K562 (cell line): ENCODE data around the gene MPDU1. TPM values are rescaled to one million over a fixed set of nuclear protein-coding genes. Genes with fewer than 3 reads are reported as not detected.
A peak's percentile ranks its signal among the peaks of the same experiment; 100 is the strongest.

ENCODE experiments used
- ARID1B ChIP-seq: fragments of 450-650 bp; IDR thresholded peaks from 2 replicates; pipeline ENCODE4 v1.6.1; 2016; ENCODE audit warnings: antibody characterized with exemption, mild to moderate bottlenecking, inconsistent platforms
- CBFA2T2 ChIP-seq: fragments of 450-650 bp; conservative IDR thresholded peaks from 2 replicates; pipeline ENCODE4 v1.6.1; 2017; ENCODE audit warnings: mild to moderate bottlenecking
- ELF4 ChIP-seq: fragments of 450-650 bp; formaldehyde crosslinking; IDR thresholded peaks from 2 replicates; pipeline ENCODE4 v1.4.0; 2022; ENCODE audit warnings: missing genetic modification characterization
- EP300 ChIP-seq: IDR thresholded peaks from 2 replicates; pipeline ENCODE4 v1.6.1; 2012; ENCODE audit warnings: low read length, improper control_type of control experiment
- GATA2 ChIP-seq: sonication (generic); formaldehyde crosslinking; IDR thresholded peaks from 2 replicates; pipeline ENCODE4 v1.4.0; 2020; ENCODE audit warnings: mild to moderate bottlenecking, missing genetic modification reagents
- NFATC3 ChIP-seq: fragments of 450-650 bp; IDR thresholded peaks from 2 replicates; pipeline ENCODE4 v1.6.1; 2017; ENCODE audit warnings: mild to moderate bottlenecking
- POLR2G ChIP-seq: fragments of 200-400 bp; formaldehyde crosslinking; IDR thresholded peaks from 2 replicates; pipeline ENCODE4 v1.6.1; 2017; ENCODE audit warnings: low read depth, mild to moderate bottlenecking, antibody characterized with exemption, low read length, moderate library complexity
- TEAD4 ChIP-seq, 2 experiments: sonication (generic) in 1 of 2; formaldehyde crosslinking in 1 of 2; IDR thresholded peaks; 2 replicates each; pipeline versions ENCODE4 v1.6.1 to v1.8.0; 2012 to 2022; ENCODE audit warnings: borderline replicate concordance in 1 of 2, inconsistent platforms in 1 of 2, low read length in 1 of 2, mild to moderate bottlenecking in 1 of 2, missing genetic modification reagents in 1 of 2
- TRIM24 ChIP-seq, 2 experiments: fragments of 450-650 bp; IDR thresholded peaks; 2 replicates each; pipeline ENCODE4 v1.6.1; 2016
- polyA plus RNA-seq, 8 experiments: library from polyadenylated mRNA; depleted of rRNA in 4 of 8; stranded (reverse) in 5 of 8; unstranded in 3 of 8; fragments of >200 nt; fragmentation: Nextera tagmentation in 2 of 8; fragmentation: Illumina TruSeq in 1 of 8; extraction: Ambion mirVana in 2 of 8; extraction: Trizol in 1 of 8; gene quantifications; 2 replicates each; pipeline versions ENCODE4 v1.2.1 to v1.2.3, GENCODE V29; 2011 to 2014; ENCODE audit warnings: inconsistent platforms in 1 of 8, missing spikeins in 1 of 8
- total RNA-seq, 7 experiments: library from RNA; depleted of rRNA in 6 of 7; stranded (reverse); fragments of >200 nt in 6 of 7; fragmentation: Illumina TruSeq in 2 of 7; extraction: Trizol in 2 of 7; gene quantifications; 2 replicates each; pipeline versions ENCODE4 v1.2.1 to v1.2.3, GENCODE V29; 2011 to 2021; ENCODE audit warnings: low replicate concordance in 1 of 7
- TF ChIP-seq, protein P1 (sequence below), 2 experiments: fragments of 450-650 bp in 1 of 2; sonication (generic) in 1 of 2; formaldehyde crosslinking in 1 of 2; IDR thresholded peaks; 2 replicates each; pipeline versions ENCODE4 v1.7.1 to v1.9.0; 2016 to 2022; ENCODE audit warnings: inconsistent platforms in 1 of 2, mild to moderate bottlenecking in 1 of 2, missing genetic modification reagents in 1 of 2
- TF ChIP-seq, protein P2 (sequence below), 2 experiments: IDR thresholded peaks; 2 replicates each; pipeline ENCODE4 v1.6.1; 2011; ENCODE audit warnings: borderline replicate concordance in 1 of 2, control low read depth in 1 of 2, low read depth in 1 of 2, low read length in 1 of 2, mild to moderate bottlenecking in 1 of 2, mixed read lengths in 1 of 2, moderate library complexity in 1 of 2; ENCODE audit not compliant: insufficient read depth in 1 of 2, insufficient read length in 1 of 2, poor library complexity in 1 of 2, severe bottlenecking in 1 of 2; ENCODE audit errors: extremely low read depth in 1 of 2

Gene MPDU1
- total and polyA plus RNA-seq, 9 of the 15 experiments (the other 6 are each of a cell fraction or from before 2014, with no cell fraction given) = 4.9 to 179 (median 77.1) TPM

DNA sequence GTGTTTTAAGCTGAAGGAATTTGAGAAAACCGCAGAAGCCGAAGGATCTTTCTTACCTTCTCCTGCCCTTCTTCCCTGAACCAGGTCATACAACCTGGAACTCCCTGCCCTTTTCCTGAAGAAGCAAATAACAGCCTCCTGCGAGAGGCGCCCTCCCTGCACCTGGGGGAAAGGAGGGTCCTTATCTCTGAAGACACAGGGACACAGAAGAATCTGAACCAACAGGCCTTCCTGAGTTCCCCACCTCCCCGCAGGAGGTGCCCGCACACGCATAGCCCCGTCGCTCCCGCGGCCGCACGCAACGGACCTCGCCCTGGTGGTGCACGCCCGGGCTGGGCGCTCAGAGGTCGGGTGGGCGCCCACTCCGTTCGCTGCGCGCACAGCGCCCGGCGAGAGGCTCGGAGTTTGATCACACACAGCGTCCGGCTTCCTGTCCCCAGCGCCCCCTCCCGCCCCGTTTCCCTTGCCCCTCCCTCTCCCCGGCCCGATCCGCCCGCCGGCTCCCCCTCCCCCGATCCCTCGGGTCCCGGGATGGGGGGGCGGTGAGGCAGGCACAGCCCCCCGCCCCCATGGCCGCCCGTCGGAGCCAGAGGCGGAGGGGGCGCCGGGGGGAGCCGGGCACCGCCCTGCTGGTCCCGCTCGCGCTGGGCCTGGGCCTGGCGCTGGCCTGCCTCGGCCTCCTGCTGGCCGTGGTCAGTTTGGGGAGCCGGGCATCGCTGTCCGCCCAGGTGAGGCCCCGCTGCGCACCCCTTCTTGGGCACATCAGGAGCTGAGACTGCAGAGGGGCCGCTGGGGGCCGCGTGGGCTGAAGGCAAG, 34.9 kb upstream of the MPDU1 start, which contains the start of gene TNFSF12 (continued):
- TF ChIP-seq EP300 (peak; percentile 14; the same call in 1 of the 2 replicates), TRIM24 (IDR thresholded peaks at IDR 0.05) (peak in 1 of 2 experiments; percentile 41; a peak in 1 of 4 replicates), POLR2G (peak; percentile 72), GATA2 (CRISPR knock-in tag) (peak; percentile 58), ARID1B (peak; percentile 53), TEAD4 (IDR thresholded peaks at IDR 0.05; ENCODE audit: low read length) (peak; percentile 63), TEAD4 (CRISPR knock-in tag; IDR thresholded peaks at IDR 0.05; ENCODE audit: borderline replicate concordance) (no peak), NFATC3 (no peak), ELF4 (CRISPR knock-in tag) (no peak), CBFA2T2 (peak; percentile 72)
- TF ChIP-seq, protein P1, sequence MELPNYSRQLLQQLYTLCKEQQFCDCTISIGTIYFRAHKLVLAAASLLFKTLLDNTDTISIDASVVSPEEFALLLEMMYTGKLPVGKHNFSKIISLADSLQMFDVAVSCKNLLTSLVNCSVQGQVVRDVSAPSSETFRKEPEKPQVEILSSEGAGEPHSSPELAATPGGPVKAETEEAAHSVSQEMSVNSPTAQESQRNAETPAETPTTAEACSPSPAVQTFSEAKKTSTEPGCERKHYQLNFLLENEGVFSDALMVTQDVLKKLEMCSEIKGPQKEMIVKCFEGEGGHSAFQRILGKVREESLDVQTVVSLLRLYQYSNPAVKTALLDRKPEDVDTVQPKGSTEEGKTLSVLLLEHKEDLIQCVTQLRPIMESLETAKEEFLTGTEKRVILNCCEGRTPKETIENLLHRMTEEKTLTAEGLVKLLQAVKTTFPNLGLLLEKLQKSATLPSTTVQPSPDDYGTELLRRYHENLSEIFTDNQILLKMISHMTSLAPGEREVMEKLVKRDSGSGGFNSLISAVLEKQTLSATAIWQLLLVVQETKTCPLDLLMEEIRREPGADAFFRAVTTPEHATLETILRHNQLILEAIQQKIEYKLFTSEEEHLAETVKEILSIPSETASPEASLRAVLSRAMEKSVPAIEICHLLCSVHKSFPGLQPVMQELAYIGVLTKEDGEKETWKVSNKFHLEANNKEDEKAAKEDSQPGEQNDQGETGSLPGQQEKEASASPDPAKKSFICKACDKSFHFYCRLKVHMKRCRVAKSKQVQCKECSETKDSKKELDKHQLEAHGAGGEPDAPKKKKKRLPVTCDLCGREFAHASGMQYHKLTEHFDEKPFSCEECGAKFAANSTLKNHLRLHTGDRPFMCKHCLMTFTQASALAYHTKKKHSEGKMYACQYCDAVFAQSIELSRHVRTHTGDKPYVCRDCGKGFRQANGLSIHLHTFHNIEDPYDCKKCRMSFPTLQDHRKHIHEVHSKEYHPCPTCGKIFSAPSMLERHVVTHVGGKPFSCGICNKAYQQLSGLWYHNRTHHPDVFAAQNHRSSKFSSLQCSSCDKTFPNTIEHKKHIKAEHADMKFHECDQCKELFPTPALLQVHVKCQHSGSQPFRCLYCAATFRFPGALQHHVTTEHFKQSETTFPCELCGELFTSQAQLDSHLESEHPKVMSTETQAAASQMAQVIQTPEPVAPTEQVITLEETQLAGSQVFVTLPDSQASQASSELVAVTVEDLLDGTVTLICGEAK (IDR thresholded peaks at IDR 0.05) = peak; percentile 27; the same call in 1 of the 2 replicates
- TF ChIP-seq, protein P1 (CRISPR knock-in tag; IDR thresholded peaks at IDR 0.05) = no peak
- TF ChIP-seq, protein P2, sequence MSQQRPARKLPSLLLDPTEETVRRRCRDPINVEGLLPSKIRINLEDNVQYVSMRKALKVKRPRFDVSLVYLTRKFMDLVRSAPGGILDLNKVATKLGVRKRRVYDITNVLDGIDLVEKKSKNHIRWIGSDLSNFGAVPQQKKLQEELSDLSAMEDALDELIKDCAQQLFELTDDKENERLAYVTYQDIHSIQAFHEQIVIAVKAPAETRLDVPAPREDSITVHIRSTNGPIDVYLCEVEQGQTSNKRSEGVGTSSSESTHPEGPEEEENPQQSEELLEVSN (IDR thresholded peaks at IDR 0.05; ENCODE audit: borderline replicate concordance in 1 of 2, extremely low read depth in 1 of 2, insufficient read depth in 1 of 2, insufficient read length in 1 of 2, low read depth in 1 of 2, low read length in 1 of 2, poor library complexity in 1 of 2, severe bottlenecking in 1 of 2) = peak in 1 of 2 experiments; percentile 18
